Hypothalamus (tissue), 51 donors: ENCODE data around the gene NLRP6.

Experiments
- DNase-seq, 51 donors: peaks; one replicate each; lab custom pipeline; 2025; lab: John Stamatoyannopoulos, UW

Gene NLRP6

GRCh38 chr11:255176-255575 lies 23.0 kb upstream of the NLRP6 start:
- DNase-seq = no peak

DNA sequence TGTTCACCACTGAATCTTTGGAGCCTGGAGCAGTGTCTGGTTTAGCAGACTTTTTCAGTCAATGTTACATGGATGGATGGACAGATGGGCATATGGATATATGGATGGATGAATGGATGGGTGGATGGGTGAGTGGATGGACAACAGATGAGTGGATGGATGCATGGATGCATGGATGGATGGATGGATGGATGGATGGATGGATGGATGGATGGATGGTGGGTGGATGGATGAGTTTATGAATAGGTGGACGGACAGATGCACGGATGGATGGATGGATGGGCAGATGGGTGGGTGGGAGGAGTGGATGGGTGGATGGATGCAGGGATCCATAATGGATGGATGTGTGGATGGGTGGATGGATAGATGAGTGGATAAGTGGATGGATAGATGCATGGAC lies 22.4 kb upstream of the NLRP6 start:
- DNase-seq = no peak

DNA sequence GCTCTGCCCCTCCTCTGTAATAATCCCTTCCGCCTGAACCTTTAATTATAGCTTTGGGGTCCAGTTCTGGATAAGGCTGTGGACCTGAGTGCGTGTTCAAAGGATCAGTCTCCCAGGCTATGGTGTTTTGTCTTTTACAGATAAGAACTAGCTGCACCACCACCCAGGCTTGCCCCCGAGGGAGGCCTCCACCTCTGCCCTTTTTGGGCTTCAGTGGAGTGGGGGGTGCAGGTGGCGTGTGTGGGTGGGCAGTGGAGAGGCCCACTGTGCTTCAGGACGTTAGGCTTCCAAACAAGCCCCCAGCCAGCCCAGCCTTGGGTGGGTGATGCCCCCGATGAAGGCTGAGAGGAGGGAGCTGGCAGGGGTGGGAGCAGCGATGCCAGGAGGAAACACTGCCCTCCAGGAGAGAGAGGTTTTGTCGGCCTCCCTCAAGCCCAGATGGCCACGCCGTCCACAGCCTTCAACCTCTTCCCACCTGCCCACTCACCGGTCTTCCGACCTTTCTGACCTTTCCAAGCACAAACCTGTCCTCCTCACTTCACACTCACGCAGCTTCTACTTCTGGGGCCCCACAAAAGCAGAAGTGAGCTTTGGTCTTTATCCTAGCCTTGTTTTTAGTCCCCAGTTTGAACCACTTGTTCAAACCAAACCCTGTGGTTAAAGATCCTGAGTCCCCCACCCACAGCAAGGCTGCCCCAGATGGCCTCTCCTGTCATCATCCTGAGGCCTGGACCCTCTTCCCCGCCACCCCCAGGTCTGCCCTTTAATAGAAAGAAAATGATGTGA lies 21.1 kb upstream of the NLRP6 start:
- DNase-seq = no peak

DNA sequence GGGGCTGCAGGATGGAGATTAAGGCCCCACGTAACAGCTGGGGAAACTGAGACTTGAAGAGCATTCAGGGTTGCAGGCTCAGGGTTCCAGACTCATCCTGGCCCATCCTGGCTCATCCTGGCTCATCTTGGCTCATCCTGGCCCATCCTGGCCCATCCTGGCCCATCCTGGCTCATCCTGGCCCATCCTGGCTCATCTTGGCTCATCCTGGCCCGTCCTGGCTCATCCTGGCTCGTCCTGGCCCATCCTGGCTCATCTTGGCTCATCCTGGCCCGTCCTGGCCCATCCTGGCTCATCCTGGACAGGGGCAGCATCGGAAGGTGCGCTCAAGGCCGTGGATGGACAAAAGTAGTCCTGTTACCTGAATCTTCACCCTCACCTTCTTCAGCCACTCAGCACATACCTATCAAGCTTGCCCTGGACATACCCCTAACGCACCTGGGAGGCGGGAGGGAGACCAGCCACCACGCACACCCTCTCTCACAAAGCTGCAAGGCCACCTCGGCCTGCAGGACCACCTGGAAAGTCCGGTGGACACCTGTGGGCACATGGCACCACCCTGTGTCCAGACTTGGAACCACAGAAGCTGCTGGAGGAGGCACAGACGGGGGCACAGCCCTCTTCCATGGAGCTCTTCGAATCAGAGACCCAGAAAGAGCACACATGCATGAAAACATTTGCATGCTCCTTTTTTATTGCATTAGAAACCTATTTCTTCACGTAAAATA lies 20.3 kb upstream of the NLRP6 start:
- DNase-seq = no peak

DNA sequence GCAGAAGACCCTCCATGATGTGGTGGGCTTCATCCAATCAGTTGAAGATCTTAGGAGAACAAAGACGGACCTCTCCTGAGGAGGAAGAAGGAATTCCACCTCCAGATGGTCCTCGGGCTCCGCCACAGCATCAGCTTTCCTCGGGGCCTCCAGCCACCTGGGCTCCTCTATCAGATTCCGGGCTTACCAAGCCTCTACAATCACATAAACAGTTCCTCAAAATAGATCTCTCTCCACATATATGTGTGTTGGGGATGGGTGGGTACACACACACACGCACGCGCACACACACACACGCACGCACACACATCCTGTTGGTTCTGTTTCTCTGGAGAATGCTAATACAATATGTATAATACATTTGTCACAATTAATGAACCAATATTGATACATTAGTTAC lies 18.8 kb upstream of the NLRP6 start:
- no peak for DNase-seq

- no peak for DNase-seq
These were observed 16.6 kb upstream of the NLRP6 start for GRCh38 chr11:261624-262023.

GRCh38 chr11:266676-267439 lies 11.3 kb upstream of the NLRP6 start:
- DNase-seq = no peak

DNA sequence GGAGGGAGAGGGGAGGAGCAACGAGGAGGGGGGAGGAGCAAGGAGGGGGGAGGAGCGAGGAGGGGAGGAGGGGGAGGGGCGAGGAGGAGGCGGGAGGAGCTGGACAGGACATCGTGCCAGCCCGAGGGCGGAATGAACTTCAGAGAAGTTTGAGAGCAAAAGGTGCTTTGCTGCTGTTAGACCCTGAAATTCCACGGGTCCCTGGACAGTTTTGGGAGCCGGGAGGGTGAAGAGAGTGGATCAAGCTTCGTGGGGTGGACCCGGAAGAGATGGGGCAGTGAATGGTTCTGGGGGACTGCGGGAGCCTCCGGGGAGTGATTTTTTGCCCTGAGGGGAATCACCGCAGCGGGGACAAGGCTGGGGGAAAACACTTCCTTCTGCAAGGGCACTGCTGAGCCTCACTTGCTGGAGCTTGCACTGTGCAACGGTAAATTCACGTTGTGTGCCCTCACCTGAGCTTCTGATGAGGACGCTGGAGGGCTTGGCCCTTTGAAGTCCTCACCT lies 10.7 kb upstream of the NLRP6 start:
- no peak for DNase-seq

DNA sequence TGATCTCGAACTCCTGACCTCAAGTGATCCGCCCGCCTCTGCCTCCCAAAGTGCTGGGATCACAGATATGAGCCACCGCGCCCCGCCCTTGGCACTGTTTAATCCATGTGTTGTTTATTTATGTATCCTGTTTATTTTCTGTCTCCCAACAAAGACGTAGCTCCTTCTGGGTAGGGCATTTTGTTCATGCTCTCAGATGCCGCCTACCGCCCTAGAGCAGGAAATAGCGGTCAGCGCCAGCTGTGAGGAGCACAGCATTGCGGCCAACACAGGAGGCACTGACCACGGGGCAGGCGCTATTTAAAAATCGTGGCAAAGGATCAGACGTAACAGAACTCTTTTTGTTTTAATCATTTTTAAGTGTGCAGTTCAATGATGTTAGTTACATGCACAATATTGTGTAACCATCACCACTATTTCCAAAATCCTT lies 9.5 kb upstream of the NLRP6 start:
- DNase-seq = peak in 13 of 51 donors; percentile 11 to 47 (median 30)

- peak in 1 of 51 donors; percentile 45 for DNase-seq
These were observed 8.9 kb upstream of the NLRP6 start for GRCh38 chr11:269146-269890.

GRCh38 chr11:270451-271318 lies 7.5 kb upstream of the NLRP6 start:
- DNase-seq = no peak

DNA sequence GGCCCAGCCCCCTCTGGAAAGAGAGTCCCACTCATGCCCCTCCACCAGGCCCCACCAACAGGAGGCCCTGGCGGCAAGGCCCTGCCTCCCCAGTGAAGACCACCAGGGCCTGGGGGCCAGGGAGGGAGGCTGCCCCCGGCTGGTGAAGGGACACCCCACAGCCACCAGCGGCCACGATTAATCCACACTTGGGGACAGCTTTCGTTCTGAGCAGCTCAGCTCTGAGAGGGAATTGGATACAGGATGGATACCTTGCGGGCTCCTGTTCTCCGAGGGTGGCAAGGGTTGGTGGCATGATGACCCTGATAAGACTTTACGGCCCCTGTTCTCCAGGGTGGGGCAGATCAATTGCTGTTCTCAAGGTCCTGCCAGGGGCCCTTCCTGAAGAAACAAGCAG lies 6.9 kb upstream of the NLRP6 start:
- DNase-seq = no peak

- no peak for DNase-seq
These were observed 5.8 kb upstream of the NLRP6 start for GRCh38 chr11:272195-272930.

GRCh38 chr11:272931-273198 lies 5.3 kb upstream of the NLRP6 start:
- no peak for DNase-seq

DNA sequence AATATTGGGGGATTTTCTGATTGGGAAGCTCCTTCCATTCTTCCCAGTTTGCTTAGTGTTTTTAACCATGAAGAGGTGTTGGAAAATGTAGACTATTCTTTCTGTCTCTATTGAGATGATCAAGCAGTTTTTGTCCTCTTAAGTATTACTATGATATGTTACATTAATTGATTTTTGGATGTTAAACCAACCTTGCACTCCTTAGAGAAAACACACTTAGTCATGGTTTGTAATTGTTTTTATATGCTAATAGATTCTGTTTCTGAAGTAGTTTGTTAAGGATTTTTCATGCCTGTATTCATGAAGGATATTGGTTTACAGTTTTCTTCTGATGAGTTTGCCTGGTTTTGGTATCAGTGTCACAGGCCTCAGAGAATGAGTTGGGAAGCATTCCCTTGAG lies 2.0 kb upstream of the NLRP6 start:
- DNase-seq = no peak

- no peak for DNase-seq
These were observed 1.1 kb downstream of the NLRP6 start for GRCh38 chr11:279040-279965.

- DNase-seq = no peak
These were observed 1.9 kb downstream of the NLRP6 start for GRCh38 chr11:279966-280705.
